IMR-90 (cell line): ENCODE measurements around the gene METTL24. TPM values are rescaled to one million over a fixed set of nuclear protein-coding genes. Genes with fewer than 3 reads are reported as not detected.

ENCODE experiments used
- ATAC-seq: fragments of 200-7000 bp; cut with Tn5 transposase; 2 replicates; pipeline ENCODE4 v1.9.1; 2020; ENCODE audit warnings: low read depth, mild to moderate bottlenecking, moderate library complexity
- BruUV-seq: library from RNA; stranded (reverse); fragments of 400-500 nt; replicated peaks from 2 replicates; lab custom pipeline; 2021; lab: Mats Ljungman, UMichigan
- CTCF ChIA-PET: fragments of 300-600 bp; formaldehyde crosslinking; extraction: SDS; loops from one replicate; lab custom pipeline; 2021; ENCODE audit warnings: antibody characterized with exemption; lab: Yijun Ruan, JAX
- POLR2A ChIA-PET: fragments of 300-600 bp; sonication (Branson Sonifier 250); formaldehyde crosslinking; loops from one replicate; lab custom pipeline; 2022; ENCODE audit warnings: antibody characterized with exemption; ENCODE audit not compliant: unreplicated experiment; lab: Charles Lee
- DNase-seq: peaks from one replicate; pipeline ENCODE4 v3.0.0; 2013
- H2AFZ ChIP-seq: replicated peaks from 2 replicates; pipeline ENCODE3; 2013; ENCODE audit warnings: low read length, mild to moderate bottlenecking; ENCODE audit not compliant: poor library complexity
- H2AK5ac ChIP-seq: 2 replicates; pipeline ENCODE4 v1.6.1; 2013; ENCODE audit warnings: low read depth, low read length, inconsistent platforms
- H2AK9ac ChIP-seq: replicated peaks from 2 replicates; pipeline ENCODE3; 2013; ENCODE audit warnings: mild to moderate bottlenecking, low read depth, low read length, moderate library complexity; ENCODE audit not compliant: poor library complexity
- H2BK120ac ChIP-seq: 2 replicates; pipeline ENCODE4 v1.6.1; 2013; ENCODE audit warnings: low read depth, low read length, inconsistent platforms
- H2BK15ac ChIP-seq: 3 replicates; pipeline ENCODE4 v1.6.1; 2013; ENCODE audit warnings: low read depth, low read length, inconsistent platforms
- H2BK20ac ChIP-seq: 2 replicates; pipeline ENCODE4 v1.6.1; 2013; ENCODE audit warnings: low read depth, mild to moderate bottlenecking, inconsistent platforms, low read length, moderate library complexity
- H2BK5ac ChIP-seq: 2 replicates; pipeline ENCODE4 v1.6.1; 2013; ENCODE audit warnings: mild to moderate bottlenecking, low read depth, low read length, inconsistent platforms; ENCODE audit not compliant: poor library complexity, severe bottlenecking
- H3K14ac ChIP-seq: replicated peaks from 2 replicates; pipeline ENCODE4 v1.6.1; 2013; ENCODE audit warnings: low read depth, low read length, inconsistent platforms
- H3K18ac ChIP-seq: 2 replicates; pipeline ENCODE4 v1.6.1; 2013; ENCODE audit warnings: low read depth, low read length, control low read depth
- H3K23ac ChIP-seq: 2 replicates; pipeline ENCODE4 v1.6.1; 2013; ENCODE audit warnings: low read depth, low read length, inconsistent platforms
- H3K27ac ChIP-seq: 2 replicates; pipeline ENCODE4 v1.5.1; 2013; ENCODE audit warnings: mild to moderate bottlenecking, control low read depth, low read length; ENCODE audit not compliant: insufficient read depth
- H3K27me3 ChIP-seq: 2 replicates; pipeline ENCODE4 v1.6.1; 2013; ENCODE audit warnings: low read length; ENCODE audit not compliant: control insufficient read depth, insufficient read depth
- H3K36me3 ChIP-seq: 2 replicates; pipeline ENCODE4 v1.6.1; 2013; ENCODE audit warnings: low read length, mixed read lengths; ENCODE audit not compliant: control insufficient read depth, insufficient read depth
- H3K4ac ChIP-seq: 2 replicates; pipeline ENCODE4 v1.6.1; 2013; ENCODE audit warnings: low read depth, low read length, inconsistent platforms
- H3K4me1 ChIP-seq: 2 replicates; pipeline ENCODE4 v1.6.1; 2013; ENCODE audit warnings: low read length, mixed read lengths; ENCODE audit not compliant: control insufficient read depth, insufficient read depth
- H3K4me2 ChIP-seq: 2 replicates; pipeline ENCODE4 v1.6.1; 2013; ENCODE audit warnings: low read depth, mild to moderate bottlenecking, control low read depth, low read length, moderate library complexity
- H3K4me3 ChIP-seq: 2 replicates; pipeline ENCODE4 v1.5.1; 2013; ENCODE audit warnings: low read depth, mild to moderate bottlenecking, control low read depth, low read length, moderate library complexity; ENCODE audit not compliant: insufficient read depth
- H3K56ac ChIP-seq: 2 replicates; pipeline ENCODE4 v1.6.1; 2013; ENCODE audit warnings: low read length, inconsistent platforms; ENCODE audit not compliant: insufficient read depth; ENCODE audit errors: extremely low read depth
- H3K79me1 ChIP-seq, 2 experiments: 2 replicates each; pipeline ENCODE4 v1.6.1; 2013; ENCODE audit warnings: low read length in 2 of 2, inconsistent platforms in 1 of 2, low read depth in 1 of 2
- H3K9ac ChIP-seq: 2 replicates; pipeline ENCODE4 v1.6.1; 2013; ENCODE audit warnings: low read depth, low read length, control low read depth
- H3K9me1 ChIP-seq: 2 replicates; pipeline ENCODE4 v1.6.1; 2013; ENCODE audit warnings: low read length, inconsistent platforms; ENCODE audit not compliant: insufficient read depth
- H3K9me3 ChIP-seq: 2 replicates; pipeline ENCODE4 v1.6.1; 2013; ENCODE audit warnings: low read length; ENCODE audit not compliant: control insufficient read depth, insufficient read depth
- H4K20me1 ChIP-seq: 2 replicates; pipeline ENCODE4 v1.6.1; 2013; ENCODE audit warnings: low read length, inconsistent platforms; ENCODE audit not compliant: insufficient read depth
- H4K5ac ChIP-seq: 2 replicates; pipeline ENCODE4 v1.6.1; 2013; ENCODE audit warnings: mild to moderate bottlenecking, low read depth, low read length, control low read depth
- H4K8ac ChIP-seq, 2 experiments: 2 replicates each; pipeline ENCODE4 v1.6.1; 2013; ENCODE audit warnings: low read depth in 2 of 2, low read length in 2 of 2, control low read depth in 1 of 2, inconsistent platforms in 1 of 2
- H4K91ac ChIP-seq: 2 replicates; pipeline ENCODE4 v1.6.1; 2013; ENCODE audit warnings: low read depth, low read length, inconsistent platforms; ENCODE audit not compliant: insufficient read depth
- FOS ChIP-seq: fragments of 150-350 bp; IDR thresholded peaks from 2 replicates; pipeline ENCODE4 v1.6.1; 2016; ENCODE audit warnings: low read depth, low read length
- MAFK ChIP-seq: IDR thresholded peaks from 2 replicates; pipeline ENCODE4 v1.6.1; 2012; ENCODE audit warnings: low read depth, low read length, improper control_type of control experiment
- MAZ ChIP-seq: IDR thresholded peaks from 2 replicates; pipeline ENCODE4 v1.6.1; 2012; ENCODE audit warnings: low read depth, mild to moderate bottlenecking, low read length, improper control_type of control experiment, moderate library complexity, borderline replicate concordance
- MXI1 ChIP-seq: IDR thresholded peaks from 2 replicates; pipeline ENCODE4 v1.6.1; 2012; ENCODE audit warnings: low read depth, mild to moderate bottlenecking, low read length, moderate library complexity, borderline replicate concordance
- NFE2L2 ChIP-seq: fragments of 150-350 bp; IDR thresholded peaks from 2 replicates; pipeline ENCODE4 v1.6.1; 2016; ENCODE audit warnings: low read depth, mild to moderate bottlenecking, low read length
- RCOR1 ChIP-seq: IDR thresholded peaks from 2 replicates; pipeline ENCODE4 v1.6.1; 2012; ENCODE audit warnings: mild to moderate bottlenecking, low read length, improper control_type of control experiment; ENCODE audit not compliant: insufficient replicate concordance
- RFX5 ChIP-seq: IDR thresholded peaks from 2 replicates; pipeline ENCODE4 v1.8.0; 2012; ENCODE audit warnings: low read depth, mild to moderate bottlenecking, low read length, moderate library complexity
- SMC3 ChIP-seq: fragments of 150-350 bp; IDR thresholded peaks from 2 replicates; pipeline ENCODE4 v1.6.1; 2016; ENCODE audit warnings: low read depth, mild to moderate bottlenecking, antibody characterized with exemption, low read length, moderate library complexity
- WGBS, 2 experiments: methylation state at CpG; one replicate each; pipeline versions ENCODE4 v1.1.5 to v1.1.7; 2013; ENCODE audit warnings: missing lambda C conversion rate in 2 of 2; ENCODE audit not compliant: insufficient read length in 1 of 2; ENCODE audit errors: extremely low coverage in 2 of 2; 5-methylcytosine and 5-hydroxymethylcytosine counted together
- dilution Hi-C: fragments of 300-500 bp; cut with HindIII; formaldehyde crosslinking; loops from one replicate; pipeline ENCODE4 v1.14.3; 2018; ENCODE audit warnings: low sequenced_read_pairs; ENCODE audit not compliant: unreplicated experiment
- in situ Hi-C: fragments of 300-500 bp; cut with MboI; formaldehyde crosslinking; loops from 3 replicates; pipeline ENCODE4 v1.14.3; 2019; ENCODE audit warnings: low sequenced_read_pairs, inconsistent platforms, mixed read lengths
- intact Hi-C: fragments of 100-400 bp; cut with micrococcal nuclease; formaldehyde crosslinking; loops from 2 replicates; pipeline ENCODE4 v1.10.0; 2022
- polyA plus RNA-seq, 3 experiments: library from polyadenylated mRNA; depleted of rRNA; stranded (reverse); fragments of >200 nt; gene quantifications; 2 replicates each; pipeline ENCODE4 v1.2.3, GENCODE V29; 2012; ENCODE audit warnings: low replicate concordance in 1 of 3
- total RNA-seq: library from RNA; depleted of rRNA; stranded (reverse); fragments of >200 nt; gene quantifications from 2 replicates; pipeline ENCODE4 v1.2.3, GENCODE V29; 2012
- TF ChIP-seq, protein P1 (sequence below): conservative IDR thresholded peaks from 2 replicates; pipeline ENCODE4 v1.5.1; 2012; ENCODE audit warnings: mild to moderate bottlenecking, low read depth, low read length, improper control_type of control experiment
- TF ChIP-seq, protein P2 (sequence below): fragments of 150-350 bp; IDR thresholded peaks from 2 replicates; pipeline ENCODE4 v1.6.1; 2016; ENCODE audit warnings: low read depth, mild to moderate bottlenecking, low read length, moderate library complexity, borderline replicate concordance
- TF ChIP-seq, protein P3 (sequence below): fragments of 150-350 bp; IDR thresholded peaks from 2 replicates; pipeline ENCODE4 v1.6.1; 2017; ENCODE audit warnings: mild to moderate bottlenecking, antibody characterized with exemption, low read length, low read depth

The METTL24 gene
- total and polyA plus RNA-seq, 2 of the 4 experiments (the other 2 are of a cell fraction), result not detected

DNA sequence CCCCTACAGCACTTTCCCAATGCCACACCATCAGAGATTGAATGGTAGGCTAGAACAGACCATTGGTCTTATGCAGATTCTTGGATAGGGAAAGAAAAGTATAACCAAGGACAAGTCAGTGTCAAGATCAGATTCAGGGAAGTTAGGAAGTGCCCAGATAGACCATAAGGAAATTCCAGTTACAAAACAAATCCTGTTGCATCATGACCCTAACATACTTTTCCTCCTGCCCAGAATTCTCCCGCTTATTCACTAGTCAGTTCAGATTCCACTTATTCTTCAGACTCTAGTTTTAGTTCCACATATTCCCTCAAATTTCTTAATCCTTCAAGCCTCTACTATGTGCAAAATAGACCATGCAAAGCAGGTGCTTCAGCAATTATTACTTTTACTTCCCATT lies 20.7 kb downstream of the METTL24 start:
- ChIA-PET CTCF (no interaction called here), POLR2A (no interaction called here)
- no peak overlapping the region for H3K56ac ChIP-seq
- intact Hi-C loops, result no loop called here
- no peak overlapping the region for H3K4ac ChIP-seq
- H3K18ac ChIP-seq, result no peak overlapping the region
- no peak overlapping the region for H4K8ac ChIP-seq
- DNase-seq, result no peak
- H3K23ac ChIP-seq, result no peak overlapping the region
- no peak overlapping the region for H4K91ac ChIP-seq
- no TSS peak for BruUV-seq
- dilution Hi-C loops, result no loop called here
- no peaks in the 10 kb centered on the region for H4K20me1 ChIP-seq
- H3K9me3 ChIP-seq, result no peaks in the 10 kb centered on the region
- no peak; the same call in 1 of the 2 replicates for ATAC-seq
- H2AK9ac ChIP-seq, result no peak overlapping the region
- H2BK15ac ChIP-seq, result no peak overlapping the region
- WGBS, 2 experiments, result 78% methylated on average over 1 of the region's 1 CpG; no CpG with 5 or more reads in 1 of the 2 experiments
- no peak overlapping the region for H3K9ac ChIP-seq
- H3K14ac ChIP-seq, result no peak overlapping the region
- H3K4me2 ChIP-seq, result no peak overlapping the region
- no peak overlapping the region for H2AFZ ChIP-seq
- in situ Hi-C loops, result no loop called here
- H3K4me3 ChIP-seq, result no peak overlapping the region
- no peak overlapping the region for H2BK5ac ChIP-seq
- no peak overlapping the region for H3K27ac ChIP-seq
- no peaks in the 10 kb centered on the region for H3K79me1 ChIP-seq
- H3K4me1 ChIP-seq, result no peaks in the 10 kb centered on the region
- TF ChIP-seq NFE2L2, result no peak
- TF ChIP-seq SMC3, result no peak
- no peak for TF ChIP-seq FOS
- no peak for TF ChIP-seq MXI1
- TF ChIP-seq RCOR1, result no peak
- no peak for TF ChIP-seq RFX5
- no peak for TF ChIP-seq MAFK
- TF ChIP-seq MAZ, result no peak
- TF ChIP-seq, protein P1, sequence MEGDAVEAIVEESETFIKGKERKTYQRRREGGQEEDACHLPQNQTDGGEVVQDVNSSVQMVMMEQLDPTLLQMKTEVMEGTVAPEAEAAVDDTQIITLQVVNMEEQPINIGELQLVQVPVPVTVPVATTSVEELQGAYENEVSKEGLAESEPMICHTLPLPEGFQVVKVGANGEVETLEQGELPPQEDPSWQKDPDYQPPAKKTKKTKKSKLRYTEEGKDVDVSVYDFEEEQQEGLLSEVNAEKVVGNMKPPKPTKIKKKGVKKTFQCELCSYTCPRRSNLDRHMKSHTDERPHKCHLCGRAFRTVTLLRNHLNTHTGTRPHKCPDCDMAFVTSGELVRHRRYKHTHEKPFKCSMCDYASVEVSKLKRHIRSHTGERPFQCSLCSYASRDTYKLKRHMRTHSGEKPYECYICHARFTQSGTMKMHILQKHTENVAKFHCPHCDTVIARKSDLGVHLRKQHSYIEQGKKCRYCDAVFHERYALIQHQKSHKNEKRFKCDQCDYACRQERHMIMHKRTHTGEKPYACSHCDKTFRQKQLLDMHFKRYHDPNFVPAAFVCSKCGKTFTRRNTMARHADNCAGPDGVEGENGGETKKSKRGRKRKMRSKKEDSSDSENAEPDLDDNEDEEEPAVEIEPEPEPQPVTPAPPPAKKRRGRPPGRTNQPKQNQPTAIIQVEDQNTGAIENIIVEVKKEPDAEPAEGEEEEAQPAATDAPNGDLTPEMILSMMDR, result no peak
- TF ChIP-seq, protein P2, sequence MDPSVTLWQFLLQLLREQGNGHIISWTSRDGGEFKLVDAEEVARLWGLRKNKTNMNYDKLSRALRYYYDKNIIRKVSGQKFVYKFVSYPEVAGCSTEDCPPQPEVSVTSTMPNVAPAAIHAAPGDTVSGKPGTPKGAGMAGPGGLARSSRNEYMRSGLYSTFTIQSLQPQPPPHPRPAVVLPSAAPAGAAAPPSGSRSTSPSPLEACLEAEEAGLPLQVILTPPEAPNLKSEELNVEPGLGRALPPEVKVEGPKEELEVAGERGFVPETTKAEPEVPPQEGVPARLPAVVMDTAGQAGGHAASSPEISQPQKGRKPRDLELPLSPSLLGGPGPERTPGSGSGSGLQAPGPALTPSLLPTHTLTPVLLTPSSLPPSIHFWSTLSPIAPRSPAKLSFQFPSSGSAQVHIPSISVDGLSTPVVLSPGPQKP, result no peak
- TF ChIP-seq, protein P3, sequence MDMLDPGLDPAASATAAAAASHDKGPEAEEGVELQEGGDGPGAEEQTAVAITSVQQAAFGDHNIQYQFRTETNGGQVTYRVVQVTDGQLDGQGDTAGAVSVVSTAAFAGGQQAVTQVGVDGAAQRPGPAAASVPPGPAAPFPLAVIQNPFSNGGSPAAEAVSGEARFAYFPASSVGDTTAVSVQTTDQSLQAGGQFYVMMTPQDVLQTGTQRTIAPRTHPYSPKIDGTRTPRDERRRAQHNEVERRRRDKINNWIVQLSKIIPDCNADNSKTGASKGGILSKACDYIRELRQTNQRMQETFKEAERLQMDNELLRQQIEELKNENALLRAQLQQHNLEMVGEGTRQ, result no peak
- H2BK120ac ChIP-seq, result no peak overlapping the region
- H2AK5ac ChIP-seq, result no peak overlapping the region
- peaks cover 4% of the 10 kb centered on the region; the same call in 1 of the 2 replicates for H3K27me3 ChIP-seq
- H3K9me1 ChIP-seq, result no peaks in the 10 kb centered on the region
- no peaks in the 10 kb centered on the region for H3K36me3 ChIP-seq
- no peak overlapping the region for H4K5ac ChIP-seq
- H2BK20ac ChIP-seq, result no peak overlapping the region
